Motor neuron (in vitro differentiated cells): Measurements from ENCODE around the gene SYCP2. TPM values are rescaled to one million over a fixed set of nuclear protein-coding genes. Genes with fewer than 3 reads are reported as not detected.
"Not testable (repeated sequence)": the region's sequence is repeated elsewhere in the genome, so short reads cannot be mapped to it uniquely, and the experiment has no call there.

Experiments
- ATAC-seq, 8 experiments: fragments of 200-7000 bp; cut with Tn5 transposase; replicated peaks in 6 of 8; 2 replicates each; pipeline ENCODE4 v1.8.0; 2021; ENCODE audit warnings: mild to moderate bottlenecking in 8 of 8, moderate library complexity in 8 of 8
- H3K27ac ChIP-seq, 2 donors: fragments of 250-450 bp; sonication (Bioruptor Pico); 2 replicates each; pipeline ENCODE4 v1.9.0; 2021; ENCODE audit warnings: antibody characterized with exemption in 2 of 2, mild to moderate bottlenecking in 2 of 2, moderate library complexity in 1 of 2
- H3K4me1 ChIP-seq, 2 donors: fragments of 250-450 bp; sonication (Bioruptor Pico); replicated peaks in 1 of 2; 2 replicates each; pipeline ENCODE4 v1.6.1; 2021; ENCODE audit warnings: antibody characterized with exemption in 2 of 2, mild to moderate bottlenecking in 2 of 2, moderate library complexity in 1 of 2
- H3K4me3 ChIP-seq, 5 donors: fragments of 250-450 bp; sonication (Bioruptor Pico); 2 replicates each; pipeline ENCODE4 v1.9.0; 2021; ENCODE audit warnings: antibody characterized with exemption in 5 of 5, mild to moderate bottlenecking in 5 of 5, moderate library complexity in 4 of 5
- WGBS, 10 experiments: fragments of 450-650 bp; shearing (Covaris generic); methylation state at CpG; one replicate each; pipeline ENCODE4 v1.0.0; 2022; 5-methylcytosine and 5-hydroxymethylcytosine counted together
- in situ Hi-C, 9 experiments: fragments of 400-800 bp; cut with MboI; loops; one replicate each; pipeline ENCODE4 v1.15.0; 2021; ENCODE audit warnings: low sequenced_read_pairs in 9 of 9, low pct_unique_long_range_greater_than_20kb in 2 of 9; ENCODE audit not compliant: unreplicated experiment in 9 of 9
- total RNA-seq, 8 experiments: library from RNA; unstranded; fragments of 300-600 nt; gene quantifications; 2 replicates each; pipeline versions ENCODE4 v1.2.3 to v1.2.4, GENCODE V29; 2022

SYCP2 gene
- total RNA-seq, 8 experiments from 2014 or later = 0.63 to 6.5 (median 1.7) TPM

DNA sequence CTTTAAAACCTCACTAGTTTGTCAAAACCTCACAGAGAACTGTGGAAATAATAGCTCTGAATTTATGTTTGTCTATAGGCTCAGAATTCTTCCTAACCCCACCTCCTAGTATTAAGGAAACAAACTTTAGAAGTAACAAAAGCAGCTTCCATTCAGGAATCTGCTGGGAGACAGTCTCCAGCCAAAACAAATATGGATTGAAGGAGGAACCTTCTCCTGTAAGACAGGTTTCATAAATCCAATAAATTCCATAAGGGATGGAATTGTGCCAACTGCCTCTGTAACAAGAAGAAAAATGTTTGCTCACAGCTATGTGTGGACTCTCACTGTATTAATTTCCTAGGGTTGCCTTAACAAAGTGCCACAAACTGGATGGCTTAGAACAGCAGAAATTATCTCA is 7.5 kb downstream of the SYCP2 start:
- H3K4me3 ChIP-seq = no peak overlapping the region
- ATAC-seq = peak in 2 of 8 experiments; percentile 61 to 68
- no peak overlapping the region for H3K27ac ChIP-seq
- H3K4me1 ChIP-seq = peaks cover 0 to 19% of the 10 kb centered on the region in 2 donors
- in situ Hi-C loops = no loop called here

DNA sequence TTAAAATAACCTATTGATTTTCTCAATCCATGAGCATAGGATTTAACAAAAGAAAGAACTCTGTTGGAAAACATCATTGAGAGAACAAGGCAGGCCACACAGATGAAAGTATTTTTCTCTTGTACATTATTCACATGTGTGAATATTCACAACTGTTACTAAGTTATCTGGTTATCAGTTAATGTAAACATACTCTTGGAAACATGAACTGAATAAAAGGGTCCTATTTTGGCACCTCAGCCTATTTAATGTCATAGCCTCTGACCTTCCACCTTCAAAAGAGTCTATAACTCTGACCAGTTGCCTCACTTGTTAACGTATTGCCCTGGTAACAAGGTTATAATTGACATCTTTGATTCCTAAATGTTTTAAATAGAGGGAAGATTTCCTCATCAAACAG is 8.1 kb downstream of the SYCP2 start:
- 50 to 88% (median 75%) methylated on average over 1 of the region's 1 CpG; no CpG with 5 or more reads in 2 of the 10 experiments for WGBS, 10 experiments
- Histone ChIP-seq H3K27ac (no peak overlapping the region), H3K4me3 (no peak overlapping the region), H3K4me1 (peaks cover 0 to 18% of the 10 kb centered on the region in 2 donors)
- ATAC-seq = no peak
- in situ Hi-C loops = no loop called here

GRCh38 chr20:59923514-59923913 is 9.9 kb downstream of the SYCP2 start:
- 88 to 100% (median 100%) methylated on average over 1 of the region's 1 CpG; no CpG with 5 or more reads in 4 of the 10 experiments for WGBS, 10 experiments
- in situ Hi-C loops = no loop called here
- Histone ChIP-seq H3K27ac (no peak overlapping the region), H3K4me1 (peaks cover 0 to 10% of the 10 kb centered on the region in 2 donors), H3K4me3 (no peak overlapping the region)
- ATAC-seq = peak in 1 of 8 experiments; percentile 12

GRCh38 chr20:59920944-59921343 is 12.5 kb downstream of the SYCP2 start:
- no peak overlapping the region for H3K27ac ChIP-seq
- no peak for ATAC-seq
- in situ Hi-C loops = no loop called here

DNA sequence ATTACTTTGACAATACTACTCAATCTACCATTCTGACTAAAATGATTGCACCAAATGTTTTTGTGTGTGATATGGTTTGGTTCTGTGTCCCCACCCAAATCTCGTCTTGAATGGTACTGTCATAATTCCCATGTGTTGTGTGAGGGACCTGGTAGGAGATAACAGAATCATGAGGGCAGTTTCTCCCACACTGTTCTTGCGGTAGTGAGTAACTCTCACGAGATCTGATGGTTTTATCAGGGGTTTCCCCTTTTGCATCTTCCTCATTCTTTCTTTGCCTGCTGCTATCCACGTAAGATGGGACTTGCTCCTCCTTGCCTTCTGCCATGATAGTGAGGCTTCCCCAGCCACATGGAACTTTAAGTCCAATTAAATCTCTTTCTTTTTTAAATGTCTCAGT is 20.8 kb downstream of the SYCP2 start:
- ATAC-seq = no peak
- H3K4me1 ChIP-seq = no peaks in the 10 kb centered on the region
- in situ Hi-C loops = no loop called here
- no peak overlapping the region for H3K27ac ChIP-seq
- 44 to 93% (median 86%) methylated on average over 1 to 4 of the region's 4 CpGs; no CpG with 5 or more reads in 2 of the 10 experiments for WGBS, 10 experiments
- H3K4me3 ChIP-seq = no peak overlapping the region

More at GRCh38 chr20:59920944-59921343, 12.5 kb downstream of the SYCP2 start:
- Histone ChIP-seq H3K4me3 (no peak overlapping the region), H3K4me1 (peaks cover 0 to 15% of the 10 kb centered on the region in 2 donors)

GRCh38 chr20:59911041-59911440 is 22.4 kb downstream of the SYCP2 start:
- ATAC-seq = no peak
- 0 to 92% (median 78%) methylated on average over 1 to 2 of the region's 2 CpGs; no CpG with 5 or more reads in 1 of the 10 experiments for WGBS, 10 experiments
- H3K4me3 ChIP-seq = no peak overlapping the region

DNA sequence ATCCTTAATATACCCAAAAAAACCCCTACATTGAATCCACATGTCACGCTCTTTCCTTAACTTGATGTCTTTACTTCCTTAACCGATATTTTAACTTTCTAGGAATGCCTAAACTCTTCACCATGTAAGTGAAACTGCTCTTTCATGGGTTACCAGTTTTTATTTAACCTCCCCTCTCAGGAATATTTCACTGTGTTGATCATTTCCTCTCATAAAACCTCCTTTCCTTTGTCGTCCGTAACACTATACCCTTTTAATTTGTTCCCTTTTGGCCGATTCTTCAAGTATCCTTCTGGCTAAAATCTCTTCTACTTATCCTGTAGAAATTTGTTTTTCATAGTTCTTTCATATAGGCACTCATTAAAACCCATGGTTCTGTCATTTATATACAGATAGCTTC is 24.6 kb downstream of the SYCP2 start:
- Histone ChIP-seq H3K4me1 (no peaks in the 10 kb centered on the region), H3K27ac (no peak overlapping the region), H3K4me3 (no peak overlapping the region)
- no peak for ATAC-seq
- in situ Hi-C loops = no loop called here
- 74 to 95% (median 85%) methylated on average over 4 to 5 of the region's 5 CpGs; no CpG with 5 or more reads in 1 of the 10 experiments for WGBS, 10 experiments

More at GRCh38 chr20:59911041-59911440, 22.4 kb downstream of the SYCP2 start:
- Histone ChIP-seq H3K4me1 (no peaks in the 10 kb centered on the region), H3K27ac (no peak overlapping the region)
- in situ Hi-C loops = no loop called here

DNA sequence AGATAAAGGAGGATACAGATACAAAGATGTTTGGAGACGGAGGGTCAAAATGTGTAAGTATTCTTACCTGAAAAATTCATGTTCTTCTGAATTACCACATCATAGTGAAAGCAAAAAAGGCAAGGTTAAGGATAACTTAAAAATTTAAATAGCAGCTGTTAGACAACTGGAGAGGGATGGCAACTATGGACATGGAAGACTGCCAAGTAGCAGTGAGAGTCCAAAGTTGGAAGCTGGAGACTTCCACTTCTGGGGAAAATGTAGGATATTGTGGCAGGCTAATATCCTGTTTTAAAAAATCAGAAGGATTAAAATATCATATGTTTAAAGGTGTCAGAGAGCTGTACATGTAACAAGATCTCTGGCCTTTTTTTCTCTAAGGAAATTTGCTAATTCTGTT is 29.8 kb downstream of the SYCP2 start:
- in situ Hi-C loops = no loop called here
- no peak overlapping the region for H3K27ac ChIP-seq
- no peaks in the 10 kb centered on the region for H3K4me1 ChIP-seq
- no peak overlapping the region for H3K4me3 ChIP-seq
- ATAC-seq = no peak
- 50 to 100% (median 96%) methylated on average over 1 of the region's 1 CpG; no CpG with 5 or more reads in 2 of the 10 experiments for whole genome bisulfite sequencing, 10 experiments

- H3K4me1 ChIP-seq = no peaks in the 10 kb centered on the region
- H3K27ac ChIP-seq = no peak overlapping the region
- in situ Hi-C loops = no loop called here
- H3K4me3 ChIP-seq = no peak overlapping the region
- no peak for ATAC-seq
- WGBS, 10 experiments = 40 to 100% (median 87%) methylated on average over 1 to 3 of the region's 3 CpGs
Measured at GRCh38 chr20:59902470-59902869, 31.0 kb downstream of the SYCP2 start.

GRCh38 chr20:59895908-59896307 is 37.5 kb downstream of the SYCP2 start:
- WGBS, 10 experiments = 29 to 100% (median 82%) methylated on average over 1 of the region's 1 CpG; no CpG with 5 or more reads in 1 of the 10 experiments
- Histone ChIP-seq H3K4me1 (no peaks in the 10 kb centered on the region), H3K27ac (no peak overlapping the region), H3K4me3 (no peak overlapping the region)
- ATAC-seq = no peak
- in situ Hi-C loops = no loop called here

DNA sequence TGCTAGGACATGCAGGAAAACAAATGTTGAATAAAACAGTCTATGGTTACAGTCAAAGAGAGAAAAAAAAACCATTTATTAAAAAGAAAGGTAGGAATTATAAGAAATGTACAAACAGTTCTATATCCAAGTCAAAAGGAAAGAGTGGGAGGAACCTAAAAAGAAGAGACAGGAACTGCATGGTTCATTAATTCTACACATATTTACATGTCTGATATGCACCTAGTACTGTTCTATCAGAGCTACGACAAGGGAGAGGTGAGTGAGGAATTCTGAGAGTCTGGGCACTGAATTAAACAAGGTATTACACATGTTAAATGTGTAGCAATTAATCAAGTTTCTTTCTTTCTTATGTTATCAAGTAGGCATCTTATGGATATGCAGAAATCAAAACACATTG is 41.9 kb downstream of the SYCP2 start:
- 30 to 88% (median 71%) methylated on average over 1 of the region's 1 CpG; no CpG with 5 or more reads in 2 of the 10 experiments for WGBS, 10 experiments
- Histone ChIP-seq H3K4me1 (no peaks in the 10 kb centered on the region), H3K27ac (no peak overlapping the region), H3K4me3 (no peak overlapping the region)
- ATAC-seq = peak in 2 of 8 experiments; percentile 38 to 47
- in situ Hi-C loops = no loop called here

DNA sequence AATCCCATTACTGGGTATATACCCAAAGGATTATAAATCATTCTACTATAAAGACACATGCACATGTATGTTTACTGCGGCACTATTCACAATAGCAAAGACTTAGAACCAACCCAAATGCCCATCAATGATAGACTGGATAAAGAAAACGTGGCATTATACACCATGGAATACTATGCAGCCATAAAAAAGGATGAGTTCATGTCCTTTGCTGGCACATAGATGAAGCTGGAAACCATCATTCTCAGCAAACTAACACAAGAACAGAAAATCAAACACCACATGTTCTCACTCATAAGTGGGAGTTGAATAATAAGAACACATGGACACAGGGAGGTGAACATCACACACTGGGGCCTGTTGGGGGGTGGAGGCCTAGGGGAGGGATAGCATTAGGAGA is 43.4 kb downstream of the SYCP2 start:
- ATAC-seq, H3K27ac ChIP-seq, in situ Hi-C loops, H3K4me3 ChIP-seq, H3K4me1 ChIP-seq: not testable (repeated sequence)
- 0 to 86% (median 47%) methylated on average over 1 to 2 of the region's 2 CpGs; no CpG with 5 or more reads in 4 of the 10 experiments for WGBS, 10 experiments

- ATAC-seq = no peak
- H3K27ac ChIP-seq = no peak overlapping the region
- WGBS, 10 experiments = 78 to 100% (median 100%) methylated on average over 1 of the region's 1 CpG; no CpG with 5 or more reads in 2 of the 10 experiments
- no peaks in the 10 kb centered on the region for H3K4me1 ChIP-seq
- in situ Hi-C loops = no loop called here
- no peak overlapping the region for H3K4me3 ChIP-seq
Measured at GRCh38 chr20:59888050-59888449, 45.4 kb downstream of the SYCP2 start.

- in situ Hi-C loops = no loop called here
- H3K4me1 ChIP-seq = no peaks in the 10 kb centered on the region
- no peak for ATAC-seq
- 30 to 100% (median 65%) methylated on average over 3 of the region's 3 CpGs for WGBS, 10 experiments
- no peak overlapping the region for H3K4me3 ChIP-seq
- no peak overlapping the region for H3K27ac ChIP-seq
Measured at GRCh38 chr20:59884494-59884893, 48.9 kb downstream of the SYCP2 start.
